HUDEP-2 (cell line): ENCODE measurements around the gene ANKRD11.

Source experiments
- DNase-seq, 76 experiments: peaks; one replicate each; lab custom pipeline; 2025; ENCODE audit not compliant: unreplicated experiment in 76 of 76; lab: John Stamatoyannopoulos, UW

ANKRD11 gene

DNA sequence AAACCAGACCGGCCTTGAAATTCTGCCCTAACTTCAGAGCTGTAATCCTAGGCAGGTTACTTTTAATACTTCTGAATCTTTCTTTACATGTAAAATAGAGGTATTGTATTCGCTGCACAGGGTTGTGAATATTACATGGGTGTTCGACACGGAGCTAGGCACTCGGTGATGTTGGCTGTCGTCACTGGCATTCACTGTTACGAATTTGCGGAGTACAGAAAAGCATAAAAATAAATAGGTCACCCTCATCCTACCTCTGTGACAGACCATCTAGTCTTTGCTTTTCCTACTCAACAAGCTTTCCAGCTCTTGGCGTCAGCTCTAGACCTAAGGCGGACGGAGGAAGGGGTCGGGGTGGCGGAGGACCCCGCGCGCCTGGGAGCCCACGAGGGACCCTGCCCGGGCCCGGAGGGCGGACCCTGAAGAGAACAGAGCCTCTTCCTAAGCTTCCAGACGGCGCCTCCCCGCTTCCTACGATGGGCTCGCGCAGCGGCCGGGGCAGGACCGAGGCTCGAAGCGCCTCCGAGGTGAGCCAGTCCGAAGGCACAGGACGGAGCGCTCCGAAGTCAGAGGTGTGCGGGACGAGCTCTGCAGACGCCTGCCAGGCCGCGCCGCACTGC lies 17.0 kb upstream of the ANKRD11 start:
- peak in 5 of 76 experiments; percentile 38 to 49 (median 47) for DNase-seq

- peak in 4 of 76 experiments; percentile 5 to 28 (median 12) for DNase-seq
Observed at GRCh38 chr16:89506791-89507191, 16.4 kb upstream of the ANKRD11 start.

DNA sequence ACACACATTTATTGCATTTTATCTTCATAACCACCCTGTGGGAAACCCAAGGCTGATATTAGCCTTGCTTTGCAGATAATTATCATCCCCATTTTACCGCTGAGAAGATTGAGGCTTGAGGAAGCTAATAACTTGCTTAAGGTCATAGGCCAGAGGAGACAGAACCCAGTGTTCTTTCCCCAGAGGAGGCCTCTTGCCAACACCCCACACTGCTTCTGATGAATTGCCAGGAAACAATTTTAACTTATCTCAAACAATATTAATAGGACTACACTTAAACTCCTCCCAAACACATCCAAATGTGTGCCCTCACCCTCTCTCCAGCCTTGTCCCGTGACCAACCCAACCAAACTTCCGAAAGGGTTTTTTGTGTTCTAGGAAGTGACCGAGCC lies 15.7 kb upstream of the ANKRD11 start:
- DNase-seq: peak in 1 of 76 experiments; percentile 21

- peak in 75 of 76 experiments; percentile 35 to 95 (median 88) for DNase-seq
Observed at GRCh38 chr16:89505204-89506112, 15.1 kb upstream of the ANKRD11 start.

GRCh38 chr16:89504091-89504490 lies 13.7 kb upstream of the ANKRD11 start:
- no peak for DNase-seq

GRCh38 chr16:89502081-89502843 lies 11.9 kb upstream of the ANKRD11 start:
- no peak for DNase-seq

GRCh38 chr16:89499767-89500166 lies 9.4 kb upstream of the ANKRD11 start:
- DNase-seq: no peak

GRCh38 chr16:89498839-89499238 lies 8.5 kb upstream of the ANKRD11 start:
- no peak for DNase-seq

GRCh38 chr16:89495121-89495520 lies 4.8 kb upstream of the ANKRD11 start:
- no peak for DNase-seq

DNA sequence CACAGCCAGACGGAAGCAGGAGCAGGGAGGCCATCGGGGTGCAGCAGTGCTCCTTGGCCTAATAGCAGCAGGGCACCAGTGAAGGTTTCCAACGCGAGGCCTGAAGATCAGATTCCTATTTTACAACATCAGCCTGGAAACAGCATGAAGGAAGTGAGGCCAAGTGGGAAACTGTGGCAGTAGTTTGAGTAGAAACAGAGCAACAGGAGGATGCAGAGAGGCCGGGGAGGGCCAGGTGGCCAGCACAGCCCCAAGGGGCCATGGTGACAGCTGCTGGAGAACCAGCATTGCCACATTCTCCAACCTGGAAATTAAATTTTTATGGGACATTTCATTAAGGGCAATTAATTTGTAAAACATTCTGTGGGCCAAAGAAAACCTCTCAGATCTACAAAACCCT lies 3.4 kb upstream of the ANKRD11 start:
- no peak for DNase-seq

GRCh38 chr16:89491974-89492687 lies 1.8 kb upstream of the ANKRD11 start:
- DNase-seq: no peak

DNA sequence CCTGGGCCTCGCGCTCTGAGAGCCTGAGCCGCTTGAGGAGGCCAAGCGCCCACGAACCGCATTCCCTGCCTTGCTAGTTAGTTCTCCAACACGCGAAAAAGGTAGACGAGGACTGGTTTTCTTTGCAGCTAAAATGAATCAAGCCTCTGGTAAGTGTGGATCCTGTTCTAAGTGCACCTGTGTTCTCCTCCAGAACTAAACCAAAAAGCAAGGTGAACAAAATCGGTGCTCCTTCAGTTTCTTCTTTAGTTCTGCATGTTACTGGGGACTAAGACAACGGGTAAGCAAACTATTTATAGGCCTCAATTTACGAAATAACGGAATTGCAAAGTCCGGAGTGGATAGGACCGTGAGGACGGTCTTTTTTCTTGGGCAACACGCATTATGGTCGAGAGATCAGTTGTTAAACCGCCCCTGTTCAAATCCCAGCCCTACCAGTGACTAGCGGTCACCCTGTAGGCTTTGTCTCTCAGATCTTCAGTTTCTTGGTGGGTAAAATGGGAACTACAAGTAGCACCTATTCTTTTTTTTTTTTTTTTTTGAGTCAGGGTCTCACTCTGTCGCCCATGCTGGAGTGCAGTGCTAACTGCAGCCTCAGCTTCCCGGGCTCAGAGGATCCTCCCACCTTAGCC lies 993 bp upstream of the ANKRD11 start:
- peak in 4 of 76 experiments; percentile 9 to 22 (median 14) for DNase-seq

DNA sequence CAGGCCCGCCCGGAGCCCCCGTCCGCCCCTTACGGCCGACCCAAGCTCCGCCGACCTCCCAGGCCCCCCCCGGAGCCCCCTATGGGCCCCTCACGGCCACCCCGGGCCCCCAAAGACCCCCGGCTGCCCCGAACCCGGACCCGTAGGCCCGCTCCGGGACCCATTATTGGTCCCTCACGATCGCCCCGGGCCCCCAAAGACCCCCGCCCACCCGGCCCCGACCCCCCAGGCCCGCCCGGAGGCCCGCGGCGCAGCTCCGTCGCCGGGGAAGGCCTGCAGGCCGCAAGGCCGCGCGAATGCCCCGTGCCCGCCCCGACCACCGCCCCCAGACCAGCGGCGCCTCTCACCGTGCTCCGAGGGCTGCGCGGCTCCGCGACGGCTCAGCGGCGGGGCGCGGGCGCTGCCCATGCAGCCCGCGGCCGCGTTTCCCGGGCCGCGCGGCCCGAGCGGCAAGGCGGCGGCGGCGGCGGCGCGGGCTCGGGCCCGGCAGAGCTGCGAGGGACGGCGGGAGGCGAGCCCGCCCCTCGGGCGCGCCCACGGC lies 393 bp downstream of the ANKRD11 start:
- peak in 1 of 76 experiments; percentile 43 for DNase-seq

DNA sequence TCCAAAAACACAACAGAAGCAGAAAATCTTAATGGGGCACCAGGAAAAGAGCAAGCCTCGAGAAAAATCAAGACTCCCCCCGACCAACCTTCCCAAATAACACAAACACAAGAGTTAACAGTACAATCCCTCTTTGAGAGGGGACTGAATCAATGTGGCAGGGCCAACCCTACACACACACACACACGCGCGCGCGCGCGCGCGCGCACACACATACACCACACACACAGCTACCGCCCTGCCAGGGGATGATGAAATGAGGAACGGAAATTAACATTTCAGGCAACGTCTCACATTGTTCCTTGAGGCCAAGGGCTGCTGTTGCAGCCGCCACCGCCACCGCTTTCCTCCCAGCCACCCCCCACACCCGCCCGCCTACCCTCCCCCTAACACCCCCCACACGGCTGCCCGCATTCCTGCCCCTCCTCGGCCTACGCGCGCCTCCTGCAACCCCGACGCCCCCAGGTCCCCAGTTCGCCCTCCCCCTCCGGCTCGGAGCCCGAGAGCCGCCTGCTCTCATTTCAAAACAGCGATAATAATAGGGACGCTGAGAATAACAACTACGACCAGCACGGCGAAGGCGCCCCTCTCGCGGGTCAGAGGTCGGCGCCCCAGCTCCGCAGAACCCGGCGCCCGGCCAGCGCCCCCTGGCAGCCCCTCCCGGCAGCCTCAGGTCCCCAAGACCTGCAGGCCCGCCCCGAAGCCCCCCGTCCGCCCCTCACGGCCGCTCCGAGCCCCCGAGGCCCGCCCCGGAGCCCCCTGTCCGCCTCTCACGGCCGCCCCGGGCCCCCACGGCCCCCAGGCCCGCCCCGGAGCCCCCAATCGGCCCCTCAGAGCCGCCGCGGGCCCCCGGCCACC lies 1.1 kb downstream of the ANKRD11 start:
- DNase-seq: peak in 70 of 76 experiments; percentile 16 to 89 (median 69)

- no peak for DNase-seq
Observed at GRCh38 chr16:89485701-89486246, 4.6 kb downstream of the ANKRD11 start.

GRCh38 chr16:89484923-89485679 lies 5.3 kb downstream of the ANKRD11 start:
- no peak for DNase-seq

- no peak for DNase-seq
Observed at GRCh38 chr16:89484041-89484501, 6.3 kb downstream of the ANKRD11 start.

DNA sequence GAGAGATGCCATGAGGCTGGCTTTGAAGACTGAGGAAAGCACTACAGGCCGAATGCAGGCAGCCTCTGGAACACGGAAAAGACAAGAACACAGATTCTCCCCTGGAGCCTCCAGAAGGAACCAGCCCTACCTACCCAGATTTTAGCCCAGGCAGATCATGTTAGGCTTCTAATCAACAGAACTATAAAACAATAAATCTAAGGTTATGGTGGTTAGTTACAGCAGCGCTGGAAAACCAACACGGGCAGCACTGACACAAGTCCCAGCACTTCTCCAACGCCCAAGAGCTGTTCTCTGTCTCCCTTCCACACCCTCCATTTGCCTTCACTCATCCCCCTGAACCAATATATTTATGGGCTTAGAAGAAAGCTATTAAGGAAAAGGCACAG lies 7.5 kb downstream of the ANKRD11 start:
- no peak for DNase-seq
